GM15510 (cell line): ENCODE data around the gene LMF2.

ENCODE experiments used
- POLR2A ChIP-seq: IDR thresholded peaks from 3 replicates; pipeline ENCODE4 v1.6.1; 2011; ENCODE audit warnings: borderline replicate concordance; ENCODE audit not compliant: insufficient read length; ENCODE audit errors: extremely low read depth

LMF2 gene

DNA sequence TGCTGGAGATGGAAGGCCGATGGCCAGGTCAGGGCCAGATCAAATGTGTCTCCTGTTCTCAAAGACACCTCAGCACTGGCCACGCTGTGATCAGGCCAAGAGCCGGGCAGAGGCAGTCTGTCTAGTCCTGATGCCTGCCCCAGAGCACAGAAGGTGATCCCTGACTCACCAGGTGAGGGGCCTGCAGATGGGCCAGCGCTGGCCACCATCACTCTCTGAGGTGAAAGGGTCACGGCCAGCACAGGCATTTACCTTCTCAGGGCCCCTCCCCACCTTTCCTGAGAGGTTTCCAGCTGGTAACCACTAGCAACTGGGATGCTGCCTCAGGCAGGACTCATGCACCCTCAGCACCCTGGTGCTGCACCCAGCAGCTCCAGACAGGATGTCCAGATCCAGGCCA lies 35.5 kb downstream of the LMF2 start:
- TF ChIP-seq POLR2A, result no peak

- no peak for TF ChIP-seq POLR2A
Measured at GRCh38 chr22:50471197-50471847, 36.2 kb downstream of the LMF2 start.

GRCh38 chr22:50470491-50470890 lies 37.0 kb downstream of the LMF2 start:
- TF ChIP-seq POLR2A, result no peak

- TF ChIP-seq POLR2A, result peak; percentile 35
Measured at GRCh38 chr22:50469377-50470305, 37.9 kb downstream of the LMF2 start.

GRCh38 chr22:50468626-50469025 lies 38.9 kb downstream of the LMF2 start:
- no peak for TF ChIP-seq POLR2A

GRCh38 chr22:50467773-50468440 lies 39.6 kb downstream of the LMF2 start:
- TF ChIP-seq POLR2A, result no peak

GRCh38 chr22:50467341-50467740 lies 40.2 kb downstream of the LMF2 start:
- no peak for TF ChIP-seq POLR2A

DNA sequence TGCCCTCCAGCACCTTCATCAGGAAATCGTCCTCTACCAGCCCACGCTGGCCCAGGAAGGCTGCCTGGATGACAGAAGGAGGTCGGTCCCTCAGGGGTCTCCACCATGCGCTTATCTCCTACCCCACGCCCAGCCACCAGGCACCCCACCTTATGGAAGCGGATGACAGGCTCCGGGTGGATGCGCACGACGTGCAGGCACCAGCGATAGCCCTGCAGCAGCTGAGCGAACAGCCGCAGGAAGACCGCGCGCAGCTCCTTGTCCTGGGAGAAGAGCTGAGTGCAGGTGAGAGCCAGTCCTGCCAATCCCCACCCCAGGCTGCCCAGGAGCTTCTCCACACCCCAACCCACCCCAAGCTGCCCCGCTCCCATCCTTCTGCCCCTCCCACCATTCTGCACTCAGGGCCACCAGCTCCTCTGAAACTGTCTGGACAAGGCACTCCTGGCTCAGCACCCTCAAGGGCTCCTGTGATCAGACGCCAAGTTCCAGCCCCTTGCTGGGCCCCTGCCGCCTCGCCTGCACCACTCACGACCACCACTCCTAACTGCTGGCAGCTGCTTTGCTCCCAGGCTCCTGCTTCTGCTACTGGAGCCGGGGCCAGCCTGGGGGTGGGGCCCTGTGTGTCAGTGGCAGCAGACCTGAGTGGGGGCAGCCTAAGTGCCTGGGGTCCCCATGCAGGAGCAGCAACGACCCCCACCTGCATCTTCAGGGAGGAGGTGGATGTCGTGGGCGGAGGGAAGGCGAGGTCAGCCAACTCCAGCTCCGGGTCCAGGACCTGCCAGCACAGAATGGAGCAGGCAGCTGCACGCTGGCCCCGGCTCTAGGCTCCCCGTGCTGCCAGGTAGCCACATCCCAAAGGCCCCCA lies 42.2 kb downstream of the LMF2 start:
- TF ChIP-seq POLR2A, result no peak

GRCh38 chr22:50464451-50464850 lies 43.1 kb downstream of the LMF2 start:
- no peak for TF ChIP-seq POLR2A

- no peak for TF ChIP-seq POLR2A
Measured at GRCh38 chr22:50463188-50463900, 44.2 kb downstream of the LMF2 start.

- no peak for TF ChIP-seq POLR2A
Measured at GRCh38 chr22:50461979-50462540, 45.4 kb downstream of the LMF2 start.

GRCh38 chr22:50461536-50461935 lies 46.0 kb downstream of the LMF2 start:
- no peak for TF ChIP-seq POLR2A

GRCh38 chr22:50460938-50461337 lies 46.6 kb downstream of the LMF2 start:
- no peak for TF ChIP-seq POLR2A
